ENCODE results near the gene ZMIZ1.

ZMIZ1 gene

GRCh38 chr10:79360499-79361342 is 292.0 kb downstream of the ZMIZ1 start:
- no peak for ATAC-seq
- no peak for DNase-seq

GRCh38 chr10:79361726-79362397 is 293.1 kb downstream of the ZMIZ1 start:
- DNase-seq: no peak

More at GRCh38 chr10:79361726-79362397, 293.1 kb downstream of the ZMIZ1 start:
- no peak for ATAC-seq
